HUES64 (cell line): ENCODE results near the gene MRI1.
A peak's percentile ranks its signal among the peaks of the same experiment; 100 is the strongest.

Source experiments
- H3K27ac ChIP-seq: 2 replicates; pipeline ENCODE4 v1.7.0; 2013; ENCODE audit warnings: low read depth, low read length, inconsistent platforms
- H3K27me3 ChIP-seq: 2 replicates; pipeline ENCODE4 v1.6.1; 2013; ENCODE audit warnings: mild to moderate bottlenecking, low read length; ENCODE audit not compliant: insufficient read depth
- H3K36me3 ChIP-seq: 2 replicates; pipeline ENCODE4 v1.6.1; 2013; ENCODE audit warnings: mild to moderate bottlenecking, low read length; ENCODE audit not compliant: insufficient read depth
- H3K4me1 ChIP-seq: 2 replicates; pipeline ENCODE4 v1.6.1; 2013; ENCODE audit warnings: mild to moderate bottlenecking, low read length, moderate library complexity; ENCODE audit not compliant: insufficient read depth
- H3K4me3 ChIP-seq: 2 replicates; pipeline ENCODE4 v1.5.1; 2013; ENCODE audit warnings: mild to moderate bottlenecking, low read length, moderate library complexity
- H3K9ac ChIP-seq: 2 replicates; pipeline ENCODE4 v1.6.1; 2013; ENCODE audit warnings: mild to moderate bottlenecking, low read depth, low read length
- H3K9me3 ChIP-seq: 2 replicates; pipeline ENCODE4 v1.6.1; 2013; ENCODE audit warnings: low read depth, low read length; ENCODE audit not compliant: insufficient read depth
- WGBS: fragments of 150-250, 120-280 bp; methylation state at CpG from one replicate; pipeline ENCODE4 v1.1.7; 2013; ENCODE audit warnings: missing lambda C conversion rate; 5-methylcytosine and 5-hydroxymethylcytosine counted together

The MRI1 gene

DNA sequence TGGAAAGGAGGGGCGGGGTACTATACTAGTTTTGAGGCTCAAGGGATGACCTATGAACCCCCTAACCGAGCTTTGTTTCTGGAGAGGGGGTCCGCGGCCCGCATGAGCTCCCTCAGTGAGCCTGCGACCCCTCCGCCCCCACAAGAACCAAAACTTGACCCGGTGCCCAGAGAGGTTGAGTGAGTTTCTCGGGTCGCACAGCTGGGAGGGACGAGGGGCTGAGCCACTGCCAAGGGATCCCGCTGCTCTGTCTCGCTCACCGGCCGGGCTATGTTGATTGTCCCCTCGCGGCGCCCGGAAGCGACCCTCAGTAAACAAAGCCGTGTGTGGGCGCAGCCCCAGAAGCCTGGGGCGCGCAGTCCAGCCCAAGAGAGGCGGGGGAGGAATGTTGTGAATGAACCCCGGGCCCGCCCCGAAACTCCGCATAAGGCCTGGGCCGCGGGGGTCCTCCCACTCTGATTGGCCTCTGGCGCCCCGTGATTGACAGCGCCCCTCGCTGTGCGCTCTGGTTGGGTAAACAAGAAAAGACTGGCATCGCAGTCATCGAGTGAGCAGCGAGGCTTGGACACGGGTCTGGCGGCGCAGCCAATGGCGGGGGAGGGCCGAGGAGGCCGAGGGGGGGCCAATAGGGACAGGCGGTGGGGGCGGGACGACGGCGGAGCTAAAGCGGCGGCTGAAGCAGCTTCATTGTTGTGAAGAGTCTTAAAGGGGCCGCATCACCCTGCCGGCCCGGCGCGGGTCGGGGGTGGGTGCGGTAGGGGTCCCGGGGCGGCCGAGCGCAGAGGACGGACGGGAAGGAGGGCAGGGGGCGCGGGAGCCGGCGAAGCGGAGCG, 30.7 kb downstream of the MRI1 start, which contains the start of gene ZSWIM4:
ZSWIM4 (plus strand) TSS at position 687 of the 833 bp plus-strand sequence. CDS start 206 bp downstream, outside the sequence.
- H3K4me1 ChIP-seq, result 0 out of 2 replicates have a peak, but pooled peaks cover 6% of the 10 kb centered on the region
- H3K9me3 ChIP-seq, result no peaks in the 10 kb centered on the region
- 3% methylated on average over 71 of the region's 71 CpGs for WGBS
- peak within 1 kb of the TSS; percentile 83; the same call in 1 of the 2 replicates for H3K27ac ChIP-seq
- H3K9ac ChIP-seq, result peak within 1 kb of the TSS; percentile 70
- H3K27me3 ChIP-seq, result no peaks in the 10 kb centered on the region
- H3K36me3 ChIP-seq, result peaks cover 8% of the 10 kb centered on the region
- H3K4me3 ChIP-seq, result peak within 1 kb of the TSS; percentile 77

DNA sequence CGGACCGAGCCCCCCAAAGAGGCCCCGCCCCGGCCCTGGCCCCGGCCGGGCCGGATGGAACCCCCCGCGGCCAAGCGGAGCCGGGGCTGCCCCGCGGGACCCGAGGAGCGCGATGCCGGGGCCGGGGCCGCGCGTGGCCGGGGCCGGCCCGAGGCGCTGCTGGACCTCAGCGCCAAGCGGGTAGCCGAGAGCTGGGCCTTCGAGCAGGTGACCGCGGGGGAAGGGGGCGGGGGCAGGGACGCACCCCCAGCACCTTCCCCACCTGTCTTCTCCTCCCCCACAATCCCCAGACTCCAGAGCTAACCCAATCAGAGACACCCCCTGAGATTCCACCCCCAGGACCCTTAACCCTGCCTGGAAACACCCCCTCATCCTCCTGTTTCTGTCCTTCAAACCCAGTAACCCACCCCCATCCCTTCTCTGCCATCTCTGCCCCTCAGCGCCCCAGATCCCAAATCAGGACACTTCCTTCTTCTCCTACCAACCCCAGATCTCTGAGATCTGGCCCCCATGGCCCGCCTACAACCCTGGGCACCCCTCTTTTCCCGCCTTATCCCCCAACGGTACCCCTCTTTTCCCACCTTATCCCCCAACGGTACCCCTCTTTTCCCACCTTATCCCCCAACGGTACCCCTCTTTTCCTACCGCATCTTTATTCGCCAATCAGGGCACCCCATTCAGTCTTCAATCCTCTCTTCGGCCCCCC, 31.4 kb downstream of the MRI1 start:
- Histone ChIP-seq H3K9ac (peak overlapping the region; percentile 70), H3K36me3 (peaks cover 11% of the 10 kb centered on the region), H3K27ac (peak overlapping the region; percentile 83; the same call in 1 of the 2 replicates), H3K4me1 (0 out of 2 replicates have a peak, but pooled peaks cover 6% of the 10 kb centered on the region), H3K4me3 (peak overlapping the region; percentile 77), H3K27me3 (no peaks in the 10 kb centered on the region), H3K9me3 (no peaks in the 10 kb centered on the region)
- WGBS, result 3% methylated on average over 42 of the region's 42 CpGs

DNA sequence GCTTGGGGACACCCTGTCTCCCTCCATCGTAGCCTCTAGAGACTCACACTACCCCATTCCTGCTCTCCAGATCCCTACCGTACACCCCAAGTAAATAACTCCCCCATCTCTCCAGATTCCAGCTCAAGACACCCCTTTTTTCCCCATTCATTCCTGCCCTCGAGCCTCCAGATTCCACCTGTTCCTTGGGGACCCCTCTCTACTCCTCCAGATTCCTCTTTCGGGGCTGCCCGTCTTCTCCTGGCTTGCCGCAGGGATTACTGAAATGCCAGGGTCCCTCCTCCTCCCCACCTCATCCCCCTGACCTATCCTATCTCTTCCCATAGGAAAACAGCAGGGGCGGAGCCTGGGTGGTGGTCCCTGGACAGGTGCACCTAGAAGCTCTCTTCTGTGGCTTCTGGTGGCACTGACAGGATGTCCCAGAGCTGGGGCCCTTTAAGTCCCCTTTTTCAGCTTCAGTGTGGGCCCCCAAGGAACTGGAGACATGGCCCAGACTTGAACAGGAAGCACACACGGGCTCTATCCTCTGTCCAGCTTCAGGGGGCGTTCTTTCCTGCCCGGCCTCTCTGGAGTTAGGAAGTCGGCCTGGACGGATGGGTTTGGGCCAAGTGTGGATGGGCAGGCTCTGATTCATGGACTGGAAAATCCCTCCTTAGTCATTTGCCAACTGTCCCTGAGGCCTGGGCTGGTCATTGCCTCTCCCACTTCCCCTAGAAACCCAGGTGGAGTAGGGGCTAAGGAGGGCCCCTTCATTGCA, 32.2 kb downstream of the MRI1 start:
- Histone ChIP-seq H3K27me3 (no peaks in the 10 kb centered on the region), H3K9me3 (no peaks in the 10 kb centered on the region), H3K9ac (peak overlapping the region; percentile 70), H3K36me3 (peaks cover 16% of the 10 kb centered on the region), H3K4me1 (0 out of 2 replicates have a peak, but pooled peaks cover 6% of the 10 kb centered on the region), H3K4me3 (peak overlapping the region; percentile 77), H3K27ac (no peak overlapping the region; the same call in 1 of the 2 replicates)
- 45% methylated on average over 12 of the region's 12 CpGs for WGBS

DNA sequence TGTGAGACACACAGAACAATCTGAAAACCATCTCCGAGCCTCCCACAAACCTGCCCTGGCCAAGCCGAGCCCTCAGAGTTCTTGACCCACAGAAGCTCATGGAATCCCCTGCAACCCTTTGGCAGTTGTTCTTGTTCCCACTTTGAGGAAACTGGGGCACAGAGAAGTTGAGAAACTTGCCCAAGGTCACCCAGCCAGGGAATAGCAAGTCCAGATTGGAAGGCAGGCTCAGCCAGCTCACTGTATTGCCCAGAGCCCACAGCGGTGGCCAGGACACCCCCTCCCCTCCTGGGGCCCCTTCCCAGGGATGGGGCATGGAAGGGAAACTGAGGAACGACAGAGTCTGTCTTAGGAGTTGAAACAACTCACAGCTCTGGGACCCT, 32.7 kb downstream of the MRI1 start:
- Histone ChIP-seq H3K9ac (no peak overlapping the region), H3K36me3 (peaks cover 16% of the 10 kb centered on the region), H3K9me3 (no peaks in the 10 kb centered on the region), H3K4me3 (peak overlapping the region; percentile 77; the same call in 1 of the 2 replicates), H3K27ac (no peak overlapping the region), H3K4me1 (0 out of 2 replicates have a peak, but pooled peaks cover 6% of the 10 kb centered on the region), H3K27me3 (no peaks in the 10 kb centered on the region)
- WGBS, result 92% methylated on average over 4 of the region's 4 CpGs

GRCh38 chr19:13797870-13798269, 33.5 kb downstream of the MRI1 start:
- H3K27me3 ChIP-seq, result no peaks in the 10 kb centered on the region
- WGBS, result 95% methylated on average over 7 of the region's 7 CpGs
- H3K9ac ChIP-seq, result no peak overlapping the region
- peaks cover 16% of the 10 kb centered on the region for H3K36me3 ChIP-seq
- H3K4me1 ChIP-seq, result 0 out of 2 replicates have a peak, but pooled peaks cover 6% of the 10 kb centered on the region
- H3K9me3 ChIP-seq, result no peaks in the 10 kb centered on the region
- no peak overlapping the region for H3K27ac ChIP-seq
- no peak overlapping the region for H3K4me3 ChIP-seq

DNA sequence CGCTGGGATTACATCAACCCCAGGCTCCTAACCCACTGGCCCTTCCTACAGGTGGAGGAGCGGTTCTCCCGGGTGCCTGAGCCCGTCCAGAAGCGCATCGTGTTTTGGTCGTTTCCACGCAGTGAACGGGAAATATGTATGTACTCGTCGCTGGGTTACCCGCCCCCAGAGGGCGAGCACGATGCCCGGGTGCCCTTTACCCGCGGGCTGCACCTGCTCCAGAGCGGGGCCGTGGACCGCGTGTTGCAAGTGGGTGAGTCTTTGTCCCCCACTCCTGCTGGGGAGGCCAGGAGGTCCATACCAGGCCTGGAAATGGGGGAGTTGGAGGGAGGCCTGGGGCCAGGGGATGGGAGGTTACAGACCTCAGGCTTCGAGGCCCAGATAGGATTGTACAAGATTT, 35.3 kb downstream of the MRI1 start:
- no peaks in the 10 kb centered on the region for H3K9me3 ChIP-seq
- no peak overlapping the region for H3K27ac ChIP-seq
- 96% methylated on average over 22 of the region's 22 CpGs for WGBS
- peaks cover 16% of the 10 kb centered on the region for H3K36me3 ChIP-seq
- no peak overlapping the region for H3K9ac ChIP-seq
- H3K27me3 ChIP-seq, result no peaks in the 10 kb centered on the region
- no peak overlapping the region for H3K4me3 ChIP-seq
- 0 out of 2 replicates have a peak, but pooled peaks cover 6% of the 10 kb centered on the region for H3K4me1 ChIP-seq

GRCh38 chr19:13803038-13803437, 38.7 kb downstream of the MRI1 start:
- H3K4me1 ChIP-seq, result no peaks in the 10 kb centered on the region
- H3K27me3 ChIP-seq, result no peaks in the 10 kb centered on the region
- H3K4me3 ChIP-seq, result no peak overlapping the region
- H3K9ac ChIP-seq, result no peak overlapping the region
- 96% methylated on average over 9 of the region's 9 CpGs for WGBS
- H3K27ac ChIP-seq, result no peak overlapping the region
- no peaks in the 10 kb centered on the region for H3K9me3 ChIP-seq
- H3K36me3 ChIP-seq, result peaks cover 40% of the 10 kb centered on the region

DNA sequence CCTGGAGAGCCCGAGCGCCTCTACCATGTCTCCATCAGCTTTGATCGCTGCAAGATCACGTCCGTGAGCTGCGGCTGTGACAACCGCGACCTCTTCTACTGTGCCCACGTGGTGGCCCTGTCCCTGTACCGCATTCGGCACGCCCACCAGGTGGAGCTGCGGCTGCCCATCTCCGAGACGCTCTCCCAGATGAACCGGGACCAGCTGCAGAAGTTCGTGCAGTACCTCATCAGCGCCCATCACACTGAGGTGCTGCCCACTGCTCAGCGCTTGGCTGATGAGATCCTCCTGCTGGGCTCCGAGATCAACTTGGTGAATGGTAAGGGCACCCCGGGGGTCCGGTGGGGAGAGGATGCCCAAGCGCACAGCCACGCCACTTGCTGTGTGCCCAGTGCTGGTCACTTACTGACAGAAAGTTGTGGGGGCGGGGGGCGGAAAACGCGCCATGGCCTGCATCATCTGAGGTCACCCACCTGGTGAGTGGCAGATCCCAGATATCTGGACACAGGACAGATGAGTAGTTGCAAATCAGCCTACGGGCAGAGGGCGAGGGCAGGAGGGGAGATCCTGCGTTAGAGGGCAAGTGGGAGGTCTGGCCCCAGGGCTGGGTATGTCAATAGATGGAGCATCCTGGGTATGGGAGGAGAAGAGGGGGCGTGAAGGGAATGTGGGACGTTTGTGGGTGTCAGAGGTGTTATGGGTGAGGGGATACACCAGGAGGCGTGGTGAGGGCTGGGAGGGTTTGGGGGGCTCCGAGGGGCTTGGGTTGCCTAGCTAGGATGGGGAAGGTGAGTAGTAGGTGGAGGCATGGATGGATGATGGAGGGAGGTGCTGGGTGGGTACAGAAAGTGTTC, 40.7 kb downstream of the MRI1 start:
- H3K9ac ChIP-seq, result no peak overlapping the region
- H3K27me3 ChIP-seq, result no peaks in the 10 kb centered on the region
- H3K4me1 ChIP-seq, result no peaks in the 10 kb centered on the region
- no peak overlapping the region for H3K27ac ChIP-seq
- WGBS, result 70% methylated on average over 35 of the region's 35 CpGs
- H3K4me3 ChIP-seq, result no peak overlapping the region
- H3K36me3 ChIP-seq, result peaks cover 46% of the 10 kb centered on the region
- no peaks in the 10 kb centered on the region for H3K9me3 ChIP-seq

DNA sequence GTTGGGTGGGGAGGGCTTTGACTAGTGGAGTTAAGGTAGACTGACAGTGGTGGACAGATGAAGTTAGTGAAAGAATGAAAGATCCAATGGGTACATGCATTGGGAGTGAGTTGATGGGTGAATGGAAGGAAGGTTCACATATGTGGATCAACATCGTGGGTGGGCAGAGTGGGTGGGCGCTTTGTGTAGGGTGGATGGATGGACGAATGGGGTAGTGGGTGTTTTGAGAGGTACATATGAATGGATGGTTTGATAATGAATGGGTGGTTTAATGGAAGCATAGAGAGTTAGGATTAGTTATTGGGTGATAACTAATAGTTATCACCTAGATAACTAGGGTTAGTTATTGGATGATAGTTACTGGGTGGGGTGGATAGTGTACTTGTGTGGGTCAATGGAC, 42.4 kb downstream of the MRI1 start:
- Histone ChIP-seq H3K9ac (no peak overlapping the region), H3K9me3 (no peaks in the 10 kb centered on the region), H3K4me1 (no peaks in the 10 kb centered on the region), H3K36me3 (peaks cover 48% of the 10 kb centered on the region), H3K4me3 (no peak overlapping the region), H3K27ac (no peak overlapping the region), H3K27me3 (no peaks in the 10 kb centered on the region)
- 95% methylated on average over 3 of the region's 3 CpGs for WGBS

- Histone ChIP-seq H3K4me1 (no peaks in the 10 kb centered on the region), H3K36me3 (peaks cover 52% of the 10 kb centered on the region), H3K9me3 (no peaks in the 10 kb centered on the region), H3K27ac (no peak overlapping the region), H3K27me3 (no peaks in the 10 kb centered on the region), H3K4me3 (no peak overlapping the region), H3K9ac (no peak overlapping the region)
- WGBS, result 96% methylated on average over 3 of the region's 3 CpGs
These were observed 43.2 kb downstream of the MRI1 start for GRCh38 chr19:13807421-13808021.
